NCI-H82 (cell line): Measurements from ENCODE around the gene CMIP.
A peak's percentile ranks its signal among the peaks of the same experiment; 100 is the strongest.

ENCODE experiments used
- DNase-seq: peaks from one replicate; lab custom pipeline; 2025; lab: John Stamatoyannopoulos, UW

The CMIP gene

DNA sequence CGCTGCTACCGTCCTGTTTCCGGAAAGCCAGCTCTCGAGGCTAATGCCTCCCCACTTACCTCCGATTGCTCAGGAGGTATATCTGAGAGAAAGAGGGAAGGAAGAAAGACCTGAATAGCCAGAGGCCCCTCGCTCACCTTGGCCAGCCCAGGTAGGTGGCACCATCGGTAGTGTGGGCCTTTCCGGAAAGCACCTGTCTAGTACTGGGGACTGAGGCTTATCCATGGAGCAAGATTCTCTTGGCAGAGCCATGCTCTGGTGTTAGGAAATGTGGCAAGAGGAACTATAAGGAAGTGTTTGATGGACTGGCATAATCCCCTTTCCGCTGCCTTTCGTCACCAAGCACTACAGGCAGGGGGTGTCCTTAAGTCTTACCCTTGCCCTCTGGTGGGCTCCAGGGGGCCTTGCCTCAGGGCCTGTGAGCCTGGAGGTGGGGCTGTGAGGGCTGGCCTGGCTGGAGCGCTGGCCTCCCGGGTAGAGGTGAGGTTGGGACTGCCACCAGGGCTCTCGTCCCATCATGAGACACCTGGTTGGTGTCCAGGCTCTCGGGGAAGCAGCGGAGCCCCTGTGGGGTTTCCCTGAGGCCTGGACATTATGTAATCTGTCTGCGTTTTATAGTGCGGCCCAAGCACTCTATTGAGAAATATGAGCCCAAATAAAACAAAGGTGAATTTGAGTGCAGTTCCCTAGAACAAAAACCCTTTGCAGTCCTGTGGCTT is 2.9 kb downstream of the CMIP start:
- peak; percentile 23 for DNase-seq

- peak; percentile 74 for DNase-seq
Measured at GRCh38 chr16:81448154-81449131, 3.8 kb downstream of the CMIP start.

DNA sequence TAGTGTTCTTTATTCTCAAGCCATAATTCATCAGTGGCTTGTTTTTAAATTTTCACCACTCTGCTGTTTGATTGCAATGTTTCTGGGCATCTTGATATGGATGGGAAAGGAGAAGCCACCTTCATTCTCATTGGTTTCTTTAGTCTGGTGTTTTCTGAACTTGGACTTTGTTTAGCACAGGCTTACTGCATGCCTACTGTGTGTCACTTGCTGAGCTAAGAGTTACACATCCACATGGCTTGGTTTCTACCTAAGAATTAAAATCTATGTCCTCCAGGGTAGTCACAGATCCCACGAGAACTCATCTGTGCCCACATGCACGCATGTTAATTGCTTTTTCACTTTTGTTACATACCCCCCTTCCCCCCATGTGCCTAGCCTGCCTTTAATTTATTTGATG is 4.6 kb downstream of the CMIP start:
- no peak for DNase-seq

GRCh38 chr16:81449899-81450608 is 5.4 kb downstream of the CMIP start:
- DNase-seq: no peak

DNA sequence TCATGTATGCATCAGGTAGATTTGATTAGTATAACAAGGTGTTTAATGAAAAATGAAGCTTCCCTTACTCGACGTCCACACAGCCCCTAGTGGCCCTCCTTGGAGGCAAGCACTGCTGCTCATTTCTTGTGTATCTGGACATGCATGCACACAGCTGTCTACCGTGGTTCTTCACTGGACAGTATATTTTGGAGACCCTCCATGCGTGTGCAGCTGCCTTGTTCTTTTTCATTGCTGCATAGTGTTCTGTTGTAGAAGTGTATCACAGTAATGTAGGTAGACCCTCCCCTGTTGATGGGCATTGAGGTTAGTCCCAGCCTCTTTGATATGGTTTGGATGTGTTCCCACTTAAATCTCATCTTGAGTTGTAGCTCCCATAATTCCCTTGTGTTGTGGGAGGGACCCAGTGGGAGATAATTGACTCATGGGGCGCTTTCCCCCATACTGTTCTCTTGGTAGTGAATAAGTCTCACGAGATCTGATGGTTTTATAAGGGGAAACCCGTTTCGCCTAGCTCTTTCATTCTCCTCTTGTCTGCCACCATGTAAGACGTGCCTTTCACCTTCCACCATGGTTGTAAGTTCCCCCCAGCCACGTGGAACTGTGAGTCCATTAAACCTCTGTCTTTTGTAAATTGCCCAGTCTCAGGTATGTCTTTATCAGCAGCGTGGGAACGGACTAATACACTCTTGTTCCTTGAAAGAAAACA is 6.3 kb downstream of the CMIP start:
- no peak for DNase-seq

DNA sequence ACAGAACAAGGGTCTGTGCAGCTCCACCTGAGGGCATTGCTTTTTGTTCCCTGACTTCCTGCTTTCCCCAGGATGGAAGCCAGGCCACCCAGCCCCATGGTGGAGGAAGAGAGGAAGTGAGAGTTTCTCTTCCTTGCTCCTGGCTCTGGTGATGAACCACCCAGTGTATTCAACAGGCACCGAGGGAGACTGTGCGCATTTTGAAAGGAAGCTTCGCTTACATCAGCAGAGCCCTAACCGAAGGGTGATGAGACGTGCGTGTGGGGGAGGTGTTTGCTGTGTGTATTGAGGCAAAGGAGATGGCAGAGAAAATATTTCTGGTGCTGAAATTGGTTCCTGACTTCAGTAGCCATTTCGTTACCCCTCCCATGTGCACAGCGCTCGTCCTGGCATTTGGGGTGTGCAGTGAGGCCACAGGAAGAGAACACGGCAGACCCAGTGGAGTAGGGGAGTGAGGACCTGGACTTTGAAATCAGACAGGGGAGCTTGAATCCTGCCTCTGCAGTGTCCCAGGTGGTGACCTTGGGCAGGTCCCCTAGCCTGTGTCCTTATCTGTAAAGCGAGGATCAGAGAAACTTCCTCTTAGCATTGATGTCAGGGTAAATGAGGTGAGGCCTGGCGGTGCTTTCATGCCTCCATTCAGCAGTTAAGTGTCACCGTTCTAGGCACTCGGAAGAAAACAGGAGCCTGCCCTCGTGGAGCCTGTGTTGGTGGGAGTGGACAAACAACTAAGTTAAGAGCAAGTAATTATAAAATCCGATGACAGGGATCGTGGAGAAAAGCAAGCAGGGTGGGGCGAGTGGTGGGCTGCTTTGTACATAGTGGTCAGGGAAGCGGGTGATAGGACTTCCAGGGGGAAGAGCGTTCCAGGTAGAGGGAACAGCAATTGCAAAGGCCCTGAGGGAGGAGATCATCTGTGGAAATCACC is 7.4 kb downstream of the CMIP start:
- no peak for DNase-seq

- DNase-seq: no peak
Measured at GRCh38 chr16:81453091-81453728, 8.6 kb downstream of the CMIP start.

GRCh38 chr16:81454044-81454443 is 9.4 kb downstream of the CMIP start:
- no peak for DNase-seq

DNA sequence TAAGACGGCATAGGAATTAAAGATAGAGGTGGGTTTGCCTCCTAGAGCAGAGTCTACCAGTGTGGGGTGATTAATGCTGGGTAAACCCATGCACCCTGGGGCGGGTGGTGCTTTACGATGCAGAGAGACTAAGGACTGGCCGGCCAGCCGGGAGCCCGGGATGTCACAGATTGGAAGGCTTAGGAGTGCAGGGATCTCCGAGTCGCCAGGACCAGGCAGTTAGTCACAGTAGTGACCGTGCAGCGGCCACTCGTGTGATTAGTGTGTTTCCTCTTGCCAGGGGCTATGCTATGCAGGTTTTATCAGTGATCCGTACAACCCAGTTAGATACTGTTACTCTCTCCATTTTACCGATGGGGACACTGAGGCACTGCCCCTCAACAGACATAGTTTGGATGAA is 10.4 kb downstream of the CMIP start:
- no peak for DNase-seq

- no peak for DNase-seq
Measured at GRCh38 chr16:81455720-81456494, 11.3 kb downstream of the CMIP start.

DNA sequence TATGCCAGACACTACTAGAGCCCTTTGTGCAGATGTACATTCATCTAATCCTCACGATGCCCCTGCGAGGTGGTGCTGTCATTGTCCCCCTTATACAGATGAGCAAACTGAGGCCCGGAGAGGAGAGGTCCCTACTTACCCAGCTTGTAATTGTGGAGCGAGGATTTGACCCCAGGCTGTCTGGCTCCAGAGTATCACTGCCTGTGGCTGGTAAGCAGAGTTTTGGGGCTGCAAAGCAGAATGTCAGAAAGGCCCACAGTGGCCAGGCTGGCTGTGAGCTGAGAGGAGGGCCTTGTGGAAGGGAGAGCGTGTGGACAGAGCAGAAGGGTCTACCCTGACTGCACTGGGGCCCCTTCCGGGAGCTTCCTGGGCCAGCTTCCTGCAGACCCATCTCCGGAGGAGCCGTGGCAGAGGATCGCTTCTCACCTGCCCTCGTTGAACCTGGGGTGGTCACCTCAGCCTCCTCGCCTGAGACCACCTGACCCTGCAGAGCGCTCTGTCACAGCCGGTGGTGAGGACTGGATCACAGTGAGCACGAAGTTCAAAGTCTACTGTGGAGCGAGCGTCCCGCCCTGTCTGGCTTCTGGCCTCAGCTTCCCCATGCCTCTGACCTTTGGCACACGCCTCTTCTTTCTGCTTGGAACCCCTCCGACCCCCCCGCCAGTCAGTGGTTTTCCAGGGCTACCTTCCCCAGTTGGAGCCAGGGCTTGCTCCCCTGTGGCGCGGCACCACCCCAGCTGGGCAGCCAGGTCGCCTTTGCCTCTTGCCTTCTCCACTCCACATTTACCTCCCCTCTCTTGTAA is 12.1 kb downstream of the CMIP start:
- no peak for DNase-seq

GRCh38 chr16:81457326-81458133 is 12.9 kb downstream of the CMIP start:
- DNase-seq: no peak

DNA sequence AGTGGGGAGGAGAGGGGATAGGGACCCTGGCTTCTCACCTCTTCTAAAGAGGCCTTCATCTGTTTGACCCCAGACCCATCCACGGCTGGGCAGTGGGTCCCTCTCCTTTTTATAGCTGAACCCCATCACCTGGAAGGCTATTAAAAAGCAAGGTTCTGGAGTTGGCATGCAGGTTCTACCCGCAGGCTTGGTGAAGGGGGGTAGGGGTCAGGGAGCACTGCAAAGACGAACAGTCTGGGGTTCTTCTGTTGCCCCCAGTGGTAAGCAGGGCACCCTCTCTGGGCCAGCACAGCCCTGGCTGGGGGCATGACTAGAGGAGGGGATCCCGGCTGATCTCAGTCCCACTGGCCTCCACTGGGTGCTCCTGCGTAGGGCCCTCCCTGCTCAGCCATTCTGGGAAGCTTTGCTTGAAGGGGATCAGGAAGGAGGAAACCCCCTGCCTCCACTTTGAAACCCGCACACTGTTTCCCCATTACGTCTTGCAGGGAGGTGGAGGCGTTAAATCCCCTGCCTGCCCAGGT is 13.6 kb downstream of the CMIP start:
- DNase-seq: no peak

- no peak for DNase-seq
Measured at GRCh38 chr16:81458827-81459598, 14.4 kb downstream of the CMIP start.

- no peak for DNase-seq
Measured at GRCh38 chr16:81460075-81460474, 15.5 kb downstream of the CMIP start.

GRCh38 chr16:81461243-81461642 is 16.6 kb downstream of the CMIP start:
- DNase-seq: no peak

GRCh38 chr16:81461766-81462165 is 17.2 kb downstream of the CMIP start:
- no peak for DNase-seq
